HepG2 (cell line): ENCODE measurements around the gene NUCB1. TPM values are rescaled to one million over a fixed set of nuclear protein-coding genes. Genes with fewer than 3 reads are reported as not detected.

ENCODE experiments used
- ATAC-seq: fragments of 200-7000 bp; cut with Tn5 transposase; 3 replicates; pipeline ENCODE4 v1.9.1; 2020; ENCODE audit warnings: mild to moderate bottlenecking, moderate library complexity
- BruUV-seq: library from RNA; stranded (reverse); fragments of 400-500 nt; replicated peaks from 2 replicates; lab custom pipeline; 2021; lab: Mats Ljungman, UMichigan
- CTCF ChIA-PET: fragments of 300-600 bp; formaldehyde crosslinking; extraction: SDS; loops from one replicate; lab custom pipeline; 2021; ENCODE audit warnings: low total read pairs, inconsistent platforms, low intra/inter-chr PET ratio; lab: Yijun Ruan, JAX
- POLR2A ChIA-PET: fragments of 350-600 bp; sonication (Branson Sonifier 250); formaldehyde crosslinking; loops from one replicate; lab custom pipeline; 2020; ENCODE audit warnings: antibody characterized with exemption, inconsistent platforms; lab: Yijun Ruan, JAX
- DNase-seq: peaks from one replicate; pipeline ENCODE4 v3.0.0-alpha.2; 2015; ENCODE audit warnings: low spot score
- FAIRE-seq: peaks from 3 replicates; lab custom pipeline; 2011; peaks lifted over from hg19 to GRCh38; lab: Jason Lieb, UNC
- H2AFZ ChIP-seq: one replicate; pipeline ENCODE4 v1.6.1; 2011; ENCODE audit warnings: low read length, inconsistent platforms
- H3K27ac ChIP-seq: fragments of 300-600 bp; 3 replicates; pipeline ENCODE4 v1.8.0; 2011; ENCODE audit warnings: mixed run types, mild to moderate bottlenecking, mixed read lengths, low read length, inconsistent platforms; ENCODE audit not compliant: insufficient read depth; ENCODE audit errors: extremely low read length
- H3K27me3 ChIP-seq, 2 experiments: fragments of 200-600 bp in 1 of 2; 2 replicates in 1 of 2; 3 replicates in 1 of 2; pipeline versions ENCODE4 v1.6.0 to v1.8.0; 2011; ENCODE audit warnings: low read length in 2 of 2, mild to moderate bottlenecking in 2 of 2, moderate library complexity in 2 of 2, inconsistent platforms in 1 of 2; ENCODE audit not compliant: insufficient read depth in 2 of 2, control insufficient read depth in 1 of 2
- H3K36me3 ChIP-seq, 2 experiments: fragments of 200-600 bp in 1 of 2; replicated peaks in 1 of 2; 2 replicates in 1 of 2; 3 replicates in 1 of 2; pipeline versions ENCODE4 v1.5.1 to v1.8.0; 2011; ENCODE audit warnings: low read length in 2 of 2, inconsistent platforms in 1 of 2; ENCODE audit not compliant: insufficient read depth in 2 of 2, control insufficient read depth in 1 of 2
- H3K4me1 ChIP-seq: 2 replicates; pipeline ENCODE4 v1.5.1; 2012; ENCODE audit warnings: low read length, inconsistent platforms; ENCODE audit not compliant: insufficient read depth
- H3K4me2 ChIP-seq: 2 replicates; pipeline ENCODE4 v1.6.0; 2011; ENCODE audit warnings: low read depth, low read length, inconsistent platforms
- H3K4me3 ChIP-seq, 3 experiments: fragments of 200-600 bp in 1 of 3; sonication (generic), shearing (Covaris generic) in 1 of 3; replicated peaks in 1 of 3; 2 replicates each; pipeline ENCODE4 v1.5.1; 2011 to 2016; ENCODE audit warnings: low read length in 3 of 3, inconsistent platforms in 2 of 3, low read depth in 2 of 3, mild to moderate bottlenecking in 2 of 3, control low read depth in 1 of 3, mixed read lengths in 1 of 3; ENCODE audit not compliant: insufficient read depth in 1 of 3
- H3K79me2 ChIP-seq: one replicate; pipeline ENCODE4 v1.6.1; 2011; ENCODE audit warnings: low read length, inconsistent platforms; ENCODE audit not compliant: insufficient read depth
- H3K9ac ChIP-seq: 2 replicates; pipeline ENCODE4 v1.6.0; 2011; ENCODE audit warnings: mild to moderate bottlenecking, low read depth, low read length, inconsistent platforms; ENCODE audit not compliant: insufficient read depth
- H3K9me3 ChIP-seq: 2 replicates; pipeline ENCODE4 v1.5.1; 2012; ENCODE audit warnings: mild to moderate bottlenecking, low read length
- H4K20me1 ChIP-seq: 2 replicates; pipeline ENCODE4 v1.6.0; 2011; ENCODE audit warnings: inconsistent platforms, mild to moderate bottlenecking, low read length, moderate library complexity; ENCODE audit not compliant: insufficient read depth
- CCAR2 ChIP-seq: fragments of 200-400 bp; formaldehyde crosslinking; optimal IDR thresholded peaks from 2 replicates; pipeline ENCODE3; 2018; ENCODE audit warnings: low read depth, mild to moderate bottlenecking, low read length, moderate library complexity
- HINFP ChIP-seq: sonication (generic); formaldehyde crosslinking; IDR thresholded peaks from 2 replicates; pipeline ENCODE4 v1.4.0; 2020; ENCODE audit warnings: low read depth, mild to moderate bottlenecking, missing genetic modification reagents
- KDM3A ChIP-seq: IDR thresholded peaks from 2 replicates; pipeline ENCODE4 v1.6.1; 2018; ENCODE audit warnings: low read depth, missing compliant biosample characterization
- KLF11 ChIP-seq: IDR thresholded peaks from 2 replicates; pipeline ENCODE4 v1.6.1; 2016; ENCODE audit warnings: missing compliant biosample characterization
- MTF2 ChIP-seq: sonication (generic); formaldehyde crosslinking; IDR thresholded peaks from 2 replicates; pipeline ENCODE4 v1.5.0; 2020; ENCODE audit warnings: missing genetic modification reagents, borderline replicate concordance
- NPAS2 ChIP-seq: sonication (generic); formaldehyde crosslinking; IDR thresholded peaks from 2 replicates; pipeline ENCODE4 v1.8.0; 2022; ENCODE audit warnings: mild to moderate bottlenecking, missing genetic modification reagents, borderline replicate concordance
- PCBP2 ChIP-seq: fragments of 200-400 bp; formaldehyde crosslinking; optimal IDR thresholded peaks from 2 replicates; pipeline ENCODE3; 2018; ENCODE audit warnings: low read length, low read depth; ENCODE audit not compliant: poor library complexity, severe bottlenecking
- ZBTB2 ChIP-seq: sonication (generic); formaldehyde crosslinking; IDR thresholded peaks from 2 replicates; pipeline ENCODE4 v1.8.0; 2022; ENCODE audit warnings: low read depth, missing genetic modification reagents
- ZGPAT ChIP-seq: IDR thresholded peaks from 2 replicates; pipeline ENCODE4 v1.6.1; 2016; ENCODE audit warnings: mild to moderate bottlenecking
- ZNF12 ChIP-seq: sonication (generic); formaldehyde crosslinking; IDR thresholded peaks from 2 replicates; pipeline ENCODE4 v1.5.0; 2020; ENCODE audit warnings: missing genetic modification reagents
- ZNF446 ChIP-seq: sonication (generic); formaldehyde crosslinking; IDR thresholded peaks from 2 replicates; pipeline ENCODE4 v1.5.0; 2020; ENCODE audit warnings: mild to moderate bottlenecking, missing genetic modification reagents
- ZNF577 ChIP-seq: sonication (generic); formaldehyde crosslinking; IDR thresholded peaks from 2 replicates; pipeline ENCODE4 v1.4.0; 2020; ENCODE audit warnings: mild to moderate bottlenecking, low read depth, missing genetic modification reagents, borderline replicate concordance
- WGBS: methylation state at CpG from one replicate; pipeline ENCODE4 v1.1.6; 2017; ENCODE audit warnings: low lambda C conversion rate; 5-methylcytosine and 5-hydroxymethylcytosine counted together
- in situ Hi-C: cut with HindIII; loops from 2 replicates; pipeline ENCODE4 v1.10.0; 2017; ENCODE audit warnings: low pct_unique_long_range_greater_than_20kb; ENCODE audit not compliant: extremely low pct_ligation_motif_present
- intact Hi-C: fragments of 100-400 bp; cut with micrococcal nuclease; formaldehyde crosslinking; loops from one replicate; pipeline ENCODE4 v1.10.0; 2022; ENCODE audit not compliant: unreplicated experiment
- polyA plus RNA-seq, 8 experiments: library from polyadenylated mRNA; depleted of rRNA in 3 of 8; stranded (reverse) in 7 of 8; unstranded in 1 of 8; fragments of >200 nt; fragmentation: Illumina TruSeq in 4 of 8; extraction: Trizol in 4 of 8; gene quantifications; 2 replicates each; pipeline versions ENCODE4 v1.2.1 to v1.2.3, GENCODE V29; 2011 to 2016; ENCODE audit warnings: low read depth in 4 of 8, missing spikeins in 1 of 8, mixed read lengths in 1 of 8; ENCODE audit not compliant: insufficient read depth in 1 of 8
- total RNA-seq, 5 experiments: library from RNA; depleted of rRNA; stranded (reverse); fragments of >200 nt; fragmentation: Illumina TruSeq; extraction: Trizol; gene quantifications; 2 replicates each; pipeline ENCODE4 v1.2.3, GENCODE V29; 2016; ENCODE audit warnings: low read depth in 1 of 5
- TF ChIP-seq, protein P1 (sequence below): fragments of 450-650 bp; IDR thresholded peaks from 2 replicates; pipeline ENCODE4 v1.6.1; 2016

NUCB1 gene
- total and polyA plus RNA-seq, 2 of the 13 experiments (the other 11 are each of a cell fraction or from before 2014, with no cell fraction given): 82.3 to 106 TPM

DNA sequence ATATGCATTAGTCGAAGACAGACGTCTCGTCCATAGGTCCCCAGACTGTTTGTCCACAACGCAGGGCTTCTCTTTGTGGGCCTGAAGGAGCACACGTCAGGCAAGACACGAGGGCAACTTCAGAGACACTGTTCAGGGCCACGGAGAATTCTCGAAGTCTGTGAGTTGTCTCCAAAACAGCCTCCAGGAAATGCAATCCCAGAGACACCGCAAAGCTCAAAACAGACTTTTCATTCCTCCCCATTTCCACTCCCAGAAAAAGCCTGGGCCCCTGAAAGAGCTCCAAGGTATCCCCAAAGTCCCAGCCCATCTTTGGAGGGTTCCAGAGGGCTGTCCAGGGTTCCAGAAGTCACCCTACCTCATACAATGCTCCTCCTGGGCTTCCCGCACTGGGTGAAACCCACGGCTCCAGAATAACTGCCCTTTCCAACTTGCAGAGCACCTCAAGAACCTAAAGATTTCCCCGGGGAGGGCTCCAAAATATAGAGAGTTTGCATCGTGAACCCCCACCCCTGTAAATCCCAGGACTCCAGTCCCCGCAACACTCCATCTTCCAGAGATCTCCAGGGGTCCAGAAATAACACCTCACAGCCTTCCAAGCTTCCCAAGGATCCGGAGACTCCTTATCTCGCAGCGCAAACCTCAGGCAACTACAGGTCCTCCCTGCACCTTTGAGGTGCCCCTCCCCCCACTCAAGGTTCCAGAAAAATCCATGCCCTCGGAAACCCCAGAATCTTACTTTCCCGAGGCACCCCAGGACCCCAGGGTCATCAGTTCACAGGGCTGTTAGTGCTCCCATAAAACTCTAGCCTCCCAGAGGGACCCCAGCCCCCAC, 64.3 kb downstream of the NUCB1 start (continued):
- TF ChIP-seq HINFP (0 out of 2 replicates have a peak, but pooled peaks have one; percentile 19), ZNF446 (CRISPR knock-in tag) (peak; percentile 57; the same call in 1 of the 2 replicates), PCBP2 (no peak), MTF2 (no peak)

GRCh38 chr19:48965040-48965805, 65.1 kb downstream of the NUCB1 start, which contains the start of gene FTL:
Gene FTL, plus strand, starts transcription at chr19:48965309. Its CDS starts 199 bp downstream, at chr19:48965508.
- CTCF ChIA-PET: no interaction called here
- intact Hi-C loops (loop anchor here (10.0 kb wide), 2 partner anchors 90 to 180 kb away; partner anchors contain the start of gene PPP1R15A), in situ Hi-C loops (no loop called here)
- ATAC-seq (peak; percentile 17), DNase-seq (peak; percentile 95), FAIRE-seq (peak; percentile 58)
- Histone ChIP-seq H2AFZ (no peak within 1 kb of the TSS), H3K4me1 (peaks cover 49% of the 10 kb centered on the region), H4K20me1 (peaks cover 33% of the 10 kb centered on the region), H3K9ac (peak within 1 kb of the TSS; percentile 98), H3K36me3 (peaks cover 3 to 19% of the 10 kb centered on the region in 2 experiments), H3K4me3 (peak within 1 kb of the TSS; percentile 80 to 99 (median 89)), H3K4me2 (peak within 1 kb of the TSS; percentile 97), H3K9me3 (no peaks in the 10 kb centered on the region), H3K27me3 (no peaks in the 10 kb centered on the region; a peak in 1 of 5 replicates), H3K79me2 (peaks cover 25% of the 10 kb centered on the region), H3K27ac (peak within 1 kb of the TSS; percentile 100)
- WGBS: under 1% methylated on average over 34 of the region's 52 CpGs
- BruUV-seq: no TSS peak
- POLR2A ChIA-PET: interaction anchor here (1.2 to 5.6 kb wide), 7 partner anchors 10 to 97 kb away, joined by 3 to 153 read pairs (median 26); partner anchors contain the start of genes BAX, GYS1, NUCB1 and PLEKHA4
- TF ChIP-seq CCAR2 (no peak), ZNF12 (peak; percentile 67; the same call in 1 of the 2 replicates), KDM3A (CRISPR knock-in tag) (peak; percentile 83; the same call in 1 of the 2 replicates), ZGPAT (CRISPR knock-in tag) (peak; percentile 83), KLF11 (CRISPR knock-in tag) (peak; percentile 59; the same call in 1 of the 2 replicates), NPAS2 (CRISPR knock-in tag) (no peak), ZNF577 (CRISPR knock-in tag) (no peak), ZBTB2 (CRISPR knock-in tag) (peak; percentile 34)
- TF ChIP-seq, protein P1, sequence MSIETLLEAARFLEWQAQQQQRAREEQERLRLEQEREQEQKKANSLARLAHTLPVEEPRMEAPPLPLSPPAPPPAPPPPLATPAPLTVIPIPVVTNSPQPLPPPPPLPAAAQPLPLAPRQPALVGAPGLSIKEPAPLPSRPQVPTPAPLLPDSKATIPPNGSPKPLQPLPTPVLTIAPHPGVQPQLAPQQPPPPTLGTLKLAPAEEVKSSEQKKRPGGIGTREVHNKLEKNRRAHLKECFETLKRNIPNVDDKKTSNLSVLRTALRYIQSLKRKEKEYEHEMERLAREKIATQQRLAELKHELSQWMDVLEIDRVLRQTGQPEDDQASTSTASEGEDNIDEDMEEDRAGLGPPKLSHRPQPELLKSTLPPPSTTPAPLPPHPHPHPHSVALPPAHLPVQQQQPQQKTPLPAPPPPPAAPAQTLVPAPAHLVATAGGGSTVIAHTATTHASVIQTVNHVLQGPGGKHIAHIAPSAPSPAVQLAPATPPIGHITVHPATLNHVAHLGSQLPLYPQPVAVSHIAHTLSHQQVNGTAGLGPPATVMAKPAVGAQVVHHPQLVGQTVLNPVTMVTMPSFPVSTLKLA: peak; percentile 29; the same call in 1 of the 2 replicates
